Measurements from ENCODE around the gene HGS. TPM values are rescaled to one million over a fixed set of nuclear protein-coding genes. Genes with fewer than 3 reads are reported as not detected.

The HGS gene
- total and polyA plus RNA-seq, 2 of the 13 experiments (the other 11 are each of a cell fraction or from before 2014, with no cell fraction given): 73.3 to 78.1 TPM

Small RNAs within 50 kb of the gene (microRNA-seq; reads per million reads assigned to microRNA genes)
- 1.4 reads per million for gene MIR6786

Small RNAs within 50 kb of the gene (small RNA-seq; reads per million reads assigned to genes)
- 0 to 0.10 (median 0) reads per million in 3 experiments for gene MIR6786 (ENCODE audit: insufficient read depth in 2 of 3, insufficient read length in 3 of 3, low read depth in 2 of 3, low replicate concordance in 1 of 3)

Other genes starting within 250 kb of the HGS start
- gene ACTG1, start 171.2 kb upstream of the HGS start, total RNA-seq (2016; rRNA removed; fragmentation: Illumina TruSeq; extraction: Trizol): 973 and 1,028 TPM in 2 replicates
- 1,138 and 1,217 TPM in 2 replicates for gene ACTG1, start 171.2 kb upstream of the HGS start, polyA plus RNA-seq (2011; rRNA removed)
- gene FSCN2, start 155.6 kb upstream of the HGS start, total RNA-seq (2016; rRNA removed; fragmentation: Illumina TruSeq; extraction: Trizol): not detected in 2 replicates
- 0.09 and 0.31 TPM in 2 replicates for gene FSCN2, start 155.6 kb upstream of the HGS start, polyA plus RNA-seq (2011; rRNA removed)
- 13.9 and 20.8 TPM in 2 replicates for gene FAAP100, start 131.7 kb upstream of the HGS start, total RNA-seq (2016; rRNA removed; fragmentation: Illumina TruSeq; extraction: Trizol)
- gene FAAP100, start 131.7 kb upstream of the HGS start, polyA plus RNA-seq (2011; rRNA removed): 7.6 and 11.1 TPM in 2 replicates
- gene NPLOC4, start 46.9 kb upstream of the HGS start, total RNA-seq (2016; rRNA removed; fragmentation: Illumina TruSeq; extraction: Trizol): 57.0 and 64.7 TPM in 2 replicates
- gene NPLOC4, start 46.9 kb upstream of the HGS start, polyA plus RNA-seq (2011; rRNA removed): 95.3 and 97.0 TPM in 2 replicates
- gene TSPAN10, start 46.8 kb upstream of the HGS start, total RNA-seq (2016; rRNA removed; fragmentation: Illumina TruSeq; extraction: Trizol): 0.27 and 0.75 TPM in 2 replicates
- gene TSPAN10, start 46.8 kb upstream of the HGS start, polyA plus RNA-seq (2011; rRNA removed): 0.54 and 0.67 TPM in 2 replicates
- gene PDE6G, start 27.5 kb upstream of the HGS start, total RNA-seq (2016; rRNA removed; fragmentation: Illumina TruSeq; extraction: Trizol): 1.0 and 1.4 TPM in 2 replicates
- 4.9 and 6.7 TPM in 2 replicates for gene PDE6G, start 27.5 kb upstream of the HGS start, polyA plus RNA-seq (2011; rRNA removed)
- gene OXLD1, start 17.4 kb upstream of the HGS start, total RNA-seq (2016; rRNA removed; fragmentation: Illumina TruSeq; extraction: Trizol): 34.9 and 37.5 TPM in 2 replicates
- gene OXLD1, start 17.4 kb upstream of the HGS start, polyA plus RNA-seq (2011; rRNA removed): 27.1 and 40.3 TPM in 2 replicates
- gene CCDC137, start 17.3 kb upstream of the HGS start, total RNA-seq (2016; rRNA removed; fragmentation: Illumina TruSeq; extraction: Trizol): 34.4 and 39.1 TPM in 2 replicates
- gene CCDC137, start 17.3 kb upstream of the HGS start, polyA plus RNA-seq (2011; rRNA removed): 14.6 and 14.7 TPM in 2 replicates
- gene ARL16, start 214 bp upstream of the HGS start, total RNA-seq (2016; rRNA removed; fragmentation: Illumina TruSeq; extraction: Trizol): 18.8 and 20.8 TPM in 2 replicates
- 30.8 and 32.1 TPM in 2 replicates for gene ARL16, start 214 bp upstream of the HGS start, polyA plus RNA-seq (2011; rRNA removed)
- 39.1 and 72.5 TPM in 2 replicates for gene MRPL12, start 19.4 kb downstream of the HGS start, total RNA-seq (2016; rRNA removed; fragmentation: Illumina TruSeq; extraction: Trizol)
- gene MRPL12, start 19.4 kb downstream of the HGS start, polyA plus RNA-seq (2011; rRNA removed): 94.1 and 112 TPM in 2 replicates
- gene SLC25A10, start 28.3 kb downstream of the HGS start, total RNA-seq (2016; rRNA removed; fragmentation: Illumina TruSeq; extraction: Trizol): 111 and 140 TPM in 2 replicates
- 46.5 and 59.7 TPM in 2 replicates for gene SLC25A10, start 28.3 kb downstream of the HGS start, polyA plus RNA-seq (2011; rRNA removed)
- 0.13 TPM in 1 of 2 replicates, not detected in the other for gene GCGR, start 120.1 kb downstream of the HGS start, total RNA-seq (2016; rRNA removed; fragmentation: Illumina TruSeq; extraction: Trizol)
- gene GCGR, start 120.1 kb downstream of the HGS start, polyA plus RNA-seq (2011; rRNA removed): 0.04 and 0.27 TPM in 2 replicates
- 76.1 and 84.9 TPM in 2 replicates for gene MCRIP1, start 149.3 kb downstream of the HGS start, total RNA-seq (2016; rRNA removed; fragmentation: Illumina TruSeq; extraction: Trizol)
- 79.7 and 113 TPM in 2 replicates for gene MCRIP1, start 149.3 kb downstream of the HGS start, polyA plus RNA-seq (2011; rRNA removed)
- 0.69 and 1.00 TPM in 2 replicates for gene PPP1R27, start 151.0 kb downstream of the HGS start, total RNA-seq (2016; rRNA removed; fragmentation: Illumina TruSeq; extraction: Trizol)
- 0.17 and 0.33 TPM in 2 replicates for gene PPP1R27, start 151.0 kb downstream of the HGS start, polyA plus RNA-seq (2011; rRNA removed)
- 337 and 782 TPM in 2 replicates for gene P4HB, start 176.5 kb downstream of the HGS start, total RNA-seq (2016; rRNA removed; fragmentation: Illumina TruSeq; extraction: Trizol)
- 181 and 185 TPM in 2 replicates for gene P4HB, start 176.5 kb downstream of the HGS start, polyA plus RNA-seq (2011; rRNA removed)
- gene ARHGDIA, start 187.3 kb downstream of the HGS start, total RNA-seq (2016; rRNA removed; fragmentation: Illumina TruSeq; extraction: Trizol): 64.0 and 120 TPM in 2 replicates
- gene ARHGDIA, start 187.3 kb downstream of the HGS start, polyA plus RNA-seq (2011; rRNA removed): 40.0 and 52.1 TPM in 2 replicates
- 264 and 269 TPM in 2 replicates for gene ALYREF, start 207.6 kb downstream of the HGS start, total RNA-seq (2016; rRNA removed; fragmentation: Illumina TruSeq; extraction: Trizol)
- gene ALYREF, start 207.6 kb downstream of the HGS start, polyA plus RNA-seq (2011; rRNA removed): 58.4 and 59.8 TPM in 2 replicates
- 114 and 127 TPM in 2 replicates for gene ANAPC11, start 207.7 kb downstream of the HGS start, total RNA-seq (2016; rRNA removed; fragmentation: Illumina TruSeq; extraction: Trizol)
- 235 and 250 TPM in 2 replicates for gene ANAPC11, start 207.7 kb downstream of the HGS start, polyA plus RNA-seq (2011; rRNA removed)
- gene NPB, start 218.2 kb downstream of the HGS start, total RNA-seq (2016; rRNA removed; fragmentation: Illumina TruSeq; extraction: Trizol): 0.56 and 0.93 TPM in 2 replicates
- gene NPB, start 218.2 kb downstream of the HGS start, polyA plus RNA-seq (2011; rRNA removed): 0.11 and 0.22 TPM in 2 replicates
- gene PCYT2, start 227.4 kb downstream of the HGS start, total RNA-seq (2016; rRNA removed; fragmentation: Illumina TruSeq; extraction: Trizol): 240 and 297 TPM in 2 replicates
- gene PCYT2, start 227.4 kb downstream of the HGS start, polyA plus RNA-seq (2011; rRNA removed): 147 and 222 TPM in 2 replicates
- 14.5 and 24.8 TPM in 2 replicates for gene SIRT7, start 234.2 kb downstream of the HGS start, total RNA-seq (2016; rRNA removed; fragmentation: Illumina TruSeq; extraction: Trizol)
- 8.3 and 10.9 TPM in 2 replicates for gene SIRT7, start 234.2 kb downstream of the HGS start, polyA plus RNA-seq (2011; rRNA removed)
- 12.4 and 14.5 TPM in 2 replicates for gene MAFG, start 243.7 kb downstream of the HGS start, total RNA-seq (2016; rRNA removed; fragmentation: Illumina TruSeq; extraction: Trizol)
- gene MAFG, start 243.7 kb downstream of the HGS start, polyA plus RNA-seq (2011; rRNA removed): 20.0 TPM in 2 replicates